Activated CD4-positive, alpha-beta T cell treated with anti-CD3 and anti-CD28 coated beads, Interleukin-2, amount 10 ng/mL, durations not matched to agents 24 days and 14 days (primary cell): ENCODE measurements around the gene SHH. TPM values are rescaled to one million over a fixed set of nuclear protein-coding genes. Genes with fewer than 3 reads are reported as not detected.

Experiments
- DNase-seq: peaks from one replicate; pipeline ENCODE4 v3.0.0; 2022
- H3K27ac Mint-ChIP-seq: one replicate; pipeline ENCODE4 v1.8.0; 2022; ENCODE audit warnings: mild to moderate bottlenecking, mixed read lengths
- H3K27me3 Mint-ChIP-seq: one replicate; pipeline ENCODE4 v1.8.0; 2022; ENCODE audit warnings: mixed read lengths
- H3K36me3 Mint-ChIP-seq: one replicate; pipeline ENCODE4 v1.8.0; 2022; ENCODE audit warnings: low read depth, mild to moderate bottlenecking, mixed read lengths
- H3K4me1 Mint-ChIP-seq: one replicate; pipeline ENCODE4 v1.8.0; 2021; ENCODE audit warnings: mixed read lengths
- H3K4me3 Mint-ChIP-seq: one replicate; pipeline ENCODE4 v1.8.0; 2022; ENCODE audit warnings: mild to moderate bottlenecking, moderate library complexity, mixed read lengths
- H3K9me3 Mint-ChIP-seq: one replicate; pipeline ENCODE4 v1.8.0; 2021; ENCODE audit warnings: mixed read lengths
- intact Hi-C: fragments of 100-400 bp; cut with micrococcal nuclease; formaldehyde crosslinking; loops from one replicate; pipeline ENCODE4 v1.15.1; 2023
- total RNA-seq: library from RNA; stranded (reverse); gene quantifications from 2 replicates; pipeline ENCODE4 v1.2.3, GENCODE V29; 2022

SHH gene
- not detected in 2 replicates for total RNA-seq

GRCh38 chr7:155811895-155812761 lies at the start of gene SHH:
Gene SHH, minus strand, starts transcription at chr7:155812463. Its CDS starts 341 bp downstream, at chr7:155812122.
- no peaks in the 10 kb centered on the region for H3K36me3 Mint-ChIP-seq
- peak within 1 kb of the TSS; percentile 66 for H3K4me3 Mint-ChIP-seq
- intact Hi-C loops = loop anchor here (1.0 to 5.0 kb wide), 5 partner anchors 9 to 1880 kb away; no protein-coding TSS in a partner anchor
- no peak for DNase-seq
- peaks cover 63% of the 10 kb centered on the region for H3K27me3 Mint-ChIP-seq
- H3K9me3 Mint-ChIP-seq = no peaks in the 10 kb centered on the region
- peaks cover 22% of the 10 kb centered on the region for H3K4me1 Mint-ChIP-seq
- peak within 1 kb of the TSS; percentile 17 for H3K27ac Mint-ChIP-seq

GRCh38 chr7:155861480-155861868 lies 49.2 kb upstream of the SHH start:
- H3K4me1 Mint-ChIP-seq = no peaks in the 10 kb centered on the region
- intact Hi-C loops = no loop called here
- no peaks in the 10 kb centered on the region for H3K27me3 Mint-ChIP-seq
- no peak overlapping the region for H3K27ac Mint-ChIP-seq
- no peak for DNase-seq
- no peaks in the 10 kb centered on the region for H3K9me3 Mint-ChIP-seq
- H3K36me3 Mint-ChIP-seq = no peaks in the 10 kb centered on the region
- H3K4me3 Mint-ChIP-seq = no peak overlapping the region

- H3K27me3 Mint-ChIP-seq = no peaks in the 10 kb centered on the region
- intact Hi-C loops = no loop called here
- H3K4me3 Mint-ChIP-seq = no peak overlapping the region
- no peaks in the 10 kb centered on the region for H3K36me3 Mint-ChIP-seq
- H3K27ac Mint-ChIP-seq = no peak overlapping the region
- no peak for DNase-seq
- H3K4me1 Mint-ChIP-seq = no peaks in the 10 kb centered on the region
- no peaks in the 10 kb centered on the region for H3K9me3 Mint-ChIP-seq
These were observed 48.7 kb upstream of the SHH start for GRCh38 chr7:155860840-155861479.

- no peak for DNase-seq
- H3K4me3 Mint-ChIP-seq = no peak overlapping the region
- no peaks in the 10 kb centered on the region for H3K36me3 Mint-ChIP-seq
- H3K27me3 Mint-ChIP-seq = peaks cover 2% of the 10 kb centered on the region
- H3K27ac Mint-ChIP-seq = no peak overlapping the region
- no peaks in the 10 kb centered on the region for H3K9me3 Mint-ChIP-seq
- intact Hi-C loops = no loop called here
- H3K4me1 Mint-ChIP-seq = no peaks in the 10 kb centered on the region
These were observed 48.2 kb upstream of the SHH start for GRCh38 chr7:155860461-155860839.

GRCh38 chr7:155858521-155859061 lies 46.3 kb upstream of the SHH start:
- no peaks in the 10 kb centered on the region for H3K4me1 Mint-ChIP-seq
- intact Hi-C loops = no loop called here
- no peak for DNase-seq
- H3K4me3 Mint-ChIP-seq = no peak overlapping the region
- H3K27me3 Mint-ChIP-seq = peaks cover 2% of the 10 kb centered on the region
- H3K27ac Mint-ChIP-seq = no peak overlapping the region
- no peaks in the 10 kb centered on the region for H3K9me3 Mint-ChIP-seq
- H3K36me3 Mint-ChIP-seq = no peaks in the 10 kb centered on the region

- Mint-ChIP-seq H3K27ac (no peak overlapping the region), H3K27me3 (peaks cover 2% of the 10 kb centered on the region), H3K36me3 (no peaks in the 10 kb centered on the region), H3K4me3 (no peak overlapping the region), H3K4me1 (no peaks in the 10 kb centered on the region), H3K9me3 (no peaks in the 10 kb centered on the region)
- intact Hi-C loops = no loop called here
- DNase-seq = no peak
These were observed 44.9 kb upstream of the SHH start for GRCh38 chr7:155857141-155857540.

GRCh38 chr7:155856656-155857055 lies 44.4 kb upstream of the SHH start:
- no peak for DNase-seq
- H3K36me3 Mint-ChIP-seq = no peaks in the 10 kb centered on the region
- no peaks in the 10 kb centered on the region for H3K9me3 Mint-ChIP-seq
- H3K4me3 Mint-ChIP-seq = no peak overlapping the region
- no peaks in the 10 kb centered on the region for H3K4me1 Mint-ChIP-seq
- H3K27me3 Mint-ChIP-seq = peaks cover 2% of the 10 kb centered on the region
- H3K27ac Mint-ChIP-seq = no peak overlapping the region
- intact Hi-C loops = no loop called here

- H3K9me3 Mint-ChIP-seq = no peaks in the 10 kb centered on the region
- H3K27me3 Mint-ChIP-seq = peaks cover 2% of the 10 kb centered on the region
- no peaks in the 10 kb centered on the region for H3K36me3 Mint-ChIP-seq
- H3K4me1 Mint-ChIP-seq = no peaks in the 10 kb centered on the region
- intact Hi-C loops = no loop called here
- no peak overlapping the region for H3K4me3 Mint-ChIP-seq
- H3K27ac Mint-ChIP-seq = no peak overlapping the region
- no peak for DNase-seq
These were observed 40.4 kb upstream of the SHH start for GRCh38 chr7:155852426-155853301.

- H3K4me3 Mint-ChIP-seq = no peak overlapping the region
- H3K27me3 Mint-ChIP-seq = peaks cover 2% of the 10 kb centered on the region
- no peaks in the 10 kb centered on the region for H3K9me3 Mint-ChIP-seq
- no peak for DNase-seq
- H3K36me3 Mint-ChIP-seq = no peaks in the 10 kb centered on the region
- intact Hi-C loops = no loop called here
- H3K4me1 Mint-ChIP-seq = no peaks in the 10 kb centered on the region
- H3K27ac Mint-ChIP-seq = no peak overlapping the region
These were observed 39.6 kb upstream of the SHH start for GRCh38 chr7:155851892-155852291.

GRCh38 chr7:155850766-155851678 lies 38.8 kb upstream of the SHH start:
- Mint-ChIP-seq H3K27me3 (peaks cover 2% of the 10 kb centered on the region), H3K9me3 (no peaks in the 10 kb centered on the region), H3K36me3 (no peaks in the 10 kb centered on the region), H3K4me1 (no peaks in the 10 kb centered on the region), H3K4me3 (no peak overlapping the region), H3K27ac (no peak overlapping the region)
- intact Hi-C loops = no loop called here
- no peak for DNase-seq

- intact Hi-C loops = no loop called here
These were observed 37.8 kb upstream of the SHH start for GRCh38 chr7:155850001-155850436.

GRCh38 chr7:155848691-155849669 lies 36.7 kb upstream of the SHH start:
- Mint-ChIP-seq H3K4me3 (no peak overlapping the region), H3K27ac (no peak overlapping the region), H3K27me3 (no peaks in the 10 kb centered on the region), H3K4me1 (no peaks in the 10 kb centered on the region), H3K36me3 (no peaks in the 10 kb centered on the region), H3K9me3 (no peaks in the 10 kb centered on the region)
- intact Hi-C loops = no loop called here
- no peak for DNase-seq

More at GRCh38 chr7:155850001-155850436, 37.8 kb upstream of the SHH start:
- H3K4me3 Mint-ChIP-seq = no peak overlapping the region
- no peaks in the 10 kb centered on the region for H3K27me3 Mint-ChIP-seq
- no peak overlapping the region for H3K27ac Mint-ChIP-seq
- no peak for DNase-seq
- no peaks in the 10 kb centered on the region for H3K4me1 Mint-ChIP-seq
- H3K36me3 Mint-ChIP-seq = no peaks in the 10 kb centered on the region
- H3K9me3 Mint-ChIP-seq = no peaks in the 10 kb centered on the region
